ENCODE measurements around the gene MPZL2.

Gene MPZL2

DNA sequence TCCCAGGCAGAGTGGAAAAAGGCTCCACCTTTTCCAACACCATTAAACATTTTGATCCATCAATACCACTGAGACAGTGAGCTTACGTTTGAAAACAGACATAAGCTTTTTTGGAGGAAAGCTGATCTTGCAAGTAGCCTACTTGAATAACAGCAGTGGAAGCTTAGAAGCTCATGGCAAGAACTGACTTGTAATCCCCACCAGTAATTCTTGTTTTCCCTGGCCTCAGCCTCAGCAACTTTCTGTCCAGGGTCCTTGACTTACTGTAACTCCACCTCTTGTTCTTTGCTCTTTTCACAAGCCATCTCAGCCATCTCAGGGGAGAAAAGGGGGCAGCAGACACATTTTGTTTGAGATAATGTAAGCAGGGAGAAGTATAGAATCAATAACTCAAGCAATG is 12.3 kb upstream of the MPZL2 start:
- no peak overlapping the region for H3K27ac ChIP-seq (ENCODE audit: low read depth, low read length, poor library complexity, severe bottlenecking)
- no peaks in the 10 kb centered on the region for H3K36me3 ChIP-seq (ENCODE audit: insufficient read depth, low read length)
- no peak overlapping the region for H3K9ac ChIP-seq (ENCODE audit: low read length)
- H3K4me1 ChIP-seq (ENCODE audit: insufficient read depth, low read length, severe bottlenecking): no peaks in the 10 kb centered on the region
- H2AFZ ChIP-seq (ENCODE audit: low read length): no peak overlapping the region
- H3K9me2 ChIP-seq (ENCODE audit: low read depth, low read length): no peaks in the 10 kb centered on the region
- H3K27me3 ChIP-seq (ENCODE audit: insufficient read depth, low read length): no peaks in the 10 kb centered on the region
- TF ChIP-seq EZH2 (IDR thresholded peaks at IDR 0.05; ENCODE audit: borderline replicate concordance, low read length) (no peak), CTCF (IDR thresholded peaks at IDR 0.05; ENCODE audit: low read length) (no peak)
- no peaks in the 10 kb centered on the region for H4K20me1 ChIP-seq (ENCODE audit: insufficient read depth, low read length)
- no peak overlapping the region for H3K4me3 ChIP-seq (ENCODE audit: low read depth, low read length, poor library complexity, severe bottlenecking)
- no peaks in the 10 kb centered on the region for H3K9me3 ChIP-seq (ENCODE audit: low read length)
- no peak overlapping the region for H3K4me2 ChIP-seq (ENCODE audit: low read length)
- H3F3A ChIP-seq (ENCODE audit: insufficient read depth, low read length): no peaks in the 10 kb centered on the region
- H3K79me2 ChIP-seq (ENCODE audit: insufficient read depth, low read length): no peaks in the 10 kb centered on the region

DNA sequence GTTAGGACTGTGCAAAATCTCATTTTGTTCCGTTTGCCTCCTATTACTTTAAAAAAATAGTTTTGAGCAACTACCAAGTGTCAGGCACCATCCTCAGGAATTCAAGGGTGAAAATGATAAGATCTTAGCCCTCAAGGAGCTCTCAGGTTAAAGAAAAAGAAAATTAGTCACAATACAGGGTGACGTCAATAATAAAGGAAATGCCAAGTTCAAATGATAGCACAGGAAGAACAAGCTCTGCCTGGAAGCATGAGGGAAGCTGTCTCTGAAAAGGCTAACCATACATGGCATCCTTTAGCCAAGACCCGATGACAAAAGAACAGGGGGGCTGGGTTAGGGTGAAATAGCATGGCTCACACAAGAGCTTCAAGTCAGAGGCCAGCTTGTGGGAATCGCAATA is 11.1 kb upstream of the MPZL2 start:
- Histone ChIP-seq H3K9me3 (ENCODE audit: low read length) (no peaks in the 10 kb centered on the region), H3K9ac (ENCODE audit: low read length) (no peak overlapping the region), H3K27me3 (ENCODE audit: insufficient read depth, low read length) (no peaks in the 10 kb centered on the region), H3F3A (ENCODE audit: insufficient read depth, low read length) (no peaks in the 10 kb centered on the region), H3K27ac (ENCODE audit: low read depth, low read length, poor library complexity, severe bottlenecking) (no peak overlapping the region), H3K9me2 (ENCODE audit: low read depth, low read length) (no peaks in the 10 kb centered on the region), H3K4me1 (ENCODE audit: insufficient read depth, low read length, severe bottlenecking) (no peaks in the 10 kb centered on the region), H3K4me2 (ENCODE audit: low read length) (no peak overlapping the region), H3K4me3 (ENCODE audit: low read depth, low read length, poor library complexity, severe bottlenecking) (no peak overlapping the region), H4K20me1 (ENCODE audit: insufficient read depth, low read length) (no peaks in the 10 kb centered on the region), H3K79me2 (ENCODE audit: insufficient read depth, low read length) (no peaks in the 10 kb centered on the region), H2AFZ (ENCODE audit: low read length) (no peak overlapping the region), H3K36me3 (ENCODE audit: insufficient read depth, low read length) (no peaks in the 10 kb centered on the region)
- TF ChIP-seq EZH2 (IDR thresholded peaks at IDR 0.05; ENCODE audit: borderline replicate concordance, low read length) (no peak), CTCF (IDR thresholded peaks at IDR 0.05; ENCODE audit: low read length) (no peak)

DNA sequence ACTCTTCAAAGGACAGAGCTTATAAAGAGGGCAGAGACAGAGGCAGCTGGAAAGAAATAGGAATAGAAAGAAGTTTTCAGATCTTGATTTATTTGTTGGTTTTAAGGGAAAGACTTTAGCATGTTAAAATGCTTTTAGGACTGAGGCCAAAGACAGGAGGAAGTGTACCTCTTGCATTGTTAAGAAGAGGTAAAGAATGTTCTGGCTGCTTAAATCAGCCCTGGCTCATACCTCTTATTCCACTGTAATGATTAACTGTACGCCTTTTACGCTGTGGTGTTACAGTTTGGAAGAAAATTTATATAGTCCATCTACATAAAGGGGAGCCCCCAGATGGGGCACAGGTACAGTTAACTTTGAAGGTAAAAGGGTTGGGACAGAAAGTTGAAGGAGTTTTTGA is 10.1 kb upstream of the MPZL2 start:
- Histone ChIP-seq H3K9ac (ENCODE audit: low read length) (no peak overlapping the region), H3K4me3 (ENCODE audit: low read depth, low read length, poor library complexity, severe bottlenecking) (no peak overlapping the region), H4K20me1 (ENCODE audit: insufficient read depth, low read length) (no peaks in the 10 kb centered on the region), H3K4me1 (ENCODE audit: insufficient read depth, low read length, severe bottlenecking) (no peaks in the 10 kb centered on the region), H3K27ac (ENCODE audit: low read depth, low read length, poor library complexity, severe bottlenecking) (no peak overlapping the region), H3K9me3 (ENCODE audit: low read length) (no peaks in the 10 kb centered on the region), H3K36me3 (ENCODE audit: insufficient read depth, low read length) (no peaks in the 10 kb centered on the region), H3K9me2 (ENCODE audit: low read depth, low read length) (no peaks in the 10 kb centered on the region), H3K79me2 (ENCODE audit: insufficient read depth, low read length) (no peaks in the 10 kb centered on the region), H3F3A (ENCODE audit: insufficient read depth, low read length) (no peaks in the 10 kb centered on the region), H3K27me3 (ENCODE audit: insufficient read depth, low read length) (no peaks in the 10 kb centered on the region), H3K4me2 (ENCODE audit: low read length) (no peak overlapping the region), H2AFZ (ENCODE audit: low read length) (no peak overlapping the region)
- TF ChIP-seq EZH2 (IDR thresholded peaks at IDR 0.05; ENCODE audit: borderline replicate concordance, low read length): no peak
- no peak for TF ChIP-seq CTCF (IDR thresholded peaks at IDR 0.05; ENCODE audit: low read length)
